Trophoblast cell (in vitro differentiated cells and primary cell): ENCODE data around the gene MRPL4.
"Not testable (repeated sequence)": the region's sequence is repeated elsewhere in the genome, so short reads cannot be mapped to it uniquely, and the experiment has no call there.

Experiments
- DNase-seq, 2 donors: peaks; one replicate each; pipeline ENCODE4 v3.0.0-alpha.2; 2016
- H2AFZ ChIP-seq: 2 replicates; pipeline ENCODE4 v1.6.1; 2013; ENCODE audit warnings: low read length, moderate library complexity, mild to moderate bottlenecking; ENCODE audit not compliant: insufficient read depth, poor library complexity
- H2AK5ac ChIP-seq: 2 replicates; pipeline ENCODE4 v1.6.1; 2013; ENCODE audit warnings: mild to moderate bottlenecking, low read length
- H2BK120ac ChIP-seq: 2 replicates; pipeline ENCODE4 v1.6.1; 2013; ENCODE audit warnings: low read length, mild to moderate bottlenecking, moderate library complexity; ENCODE audit not compliant: insufficient read depth, poor library complexity
- H2BK12ac ChIP-seq: 2 replicates; pipeline ENCODE4 v1.6.1; 2013; ENCODE audit warnings: mild to moderate bottlenecking, low read length, moderate library complexity
- H2BK5ac ChIP-seq: 2 replicates; pipeline ENCODE4 v1.6.1; 2013; ENCODE audit warnings: low read length, low read depth, moderate library complexity, mild to moderate bottlenecking; ENCODE audit not compliant: poor library complexity
- H3K14ac ChIP-seq: 2 replicates; pipeline ENCODE4 v1.6.1; 2013; ENCODE audit warnings: mild to moderate bottlenecking, low read length
- H3K18ac ChIP-seq: 2 replicates; pipeline ENCODE4 v1.6.1; 2013; ENCODE audit warnings: mild to moderate bottlenecking, low read length
- H3K23ac ChIP-seq: 2 replicates; pipeline ENCODE4 v1.6.1; 2013; ENCODE audit warnings: low read length
- H3K27ac ChIP-seq: 2 replicates; pipeline ENCODE4 v1.5.1; 2013; ENCODE audit warnings: low read depth, mild to moderate bottlenecking, inconsistent platforms, low read length, moderate library complexity
- H3K27me3 ChIP-seq: 2 replicates; pipeline ENCODE4 v1.6.1; 2013; ENCODE audit warnings: inconsistent platforms, mild to moderate bottlenecking, low read length, moderate library complexity; ENCODE audit not compliant: insufficient read depth
- H3K36me3 ChIP-seq, 2 experiments: 1 replicate in 1 of 2; 2 replicates in 1 of 2; pipeline ENCODE4 v1.6.1; 2013; ENCODE audit warnings: low read length in 2 of 2, mild to moderate bottlenecking in 2 of 2, moderate library complexity in 1 of 2; ENCODE audit not compliant: insufficient read depth in 2 of 2, control insufficient read depth in 1 of 2
- H3K4ac ChIP-seq: 2 replicates; pipeline ENCODE4 v1.6.1; 2013; ENCODE audit warnings: low read depth, mild to moderate bottlenecking, low read length, moderate library complexity
- H3K4me1 ChIP-seq, 2 experiments: 1 replicate in 1 of 2; 2 replicates in 1 of 2; pipeline ENCODE4 v1.6.1; 2013; ENCODE audit warnings: low read length in 2 of 2, mild to moderate bottlenecking in 2 of 2, moderate library complexity in 1 of 2; ENCODE audit not compliant: insufficient read depth in 2 of 2, control insufficient read depth in 1 of 2
- H3K4me2 ChIP-seq: 2 replicates; pipeline ENCODE4 v1.6.1; 2013; ENCODE audit warnings: inconsistent platforms, mild to moderate bottlenecking, low read length, moderate library complexity
- H3K4me3 ChIP-seq: 2 replicates; pipeline ENCODE4 v1.5.1; 2013; ENCODE audit warnings: mild to moderate bottlenecking, low read depth, low read length, inconsistent platforms
- H3K79me1 ChIP-seq: one replicate; pipeline ENCODE4 v1.6.1; 2013; ENCODE audit warnings: low read length
- H3K79me2 ChIP-seq: 2 replicates; pipeline ENCODE4 v1.6.1; 2013; ENCODE audit warnings: low read length, mild to moderate bottlenecking; ENCODE audit not compliant: control insufficient read depth, insufficient read depth, poor library complexity
- H3K9ac ChIP-seq: 2 replicates; pipeline ENCODE4 v1.6.1; 2013; ENCODE audit warnings: mild to moderate bottlenecking, low read length
- H3K9me3 ChIP-seq: 2 replicates; pipeline ENCODE4 v1.6.1; 2013; ENCODE audit warnings: low read depth, mild to moderate bottlenecking, control low read depth, inconsistent platforms, low read length; ENCODE audit not compliant: insufficient read depth
- H4K12ac ChIP-seq: 2 replicates; pipeline ENCODE4 v1.6.1; 2013; ENCODE audit warnings: low read depth, mild to moderate bottlenecking, low read length, moderate library complexity
- H4K8ac ChIP-seq: 2 replicates; pipeline ENCODE4 v1.6.1; 2013; ENCODE audit warnings: low read depth, mild to moderate bottlenecking, low read length, moderate library complexity
- H4K91ac ChIP-seq: one replicate; pipeline ENCODE4 v1.6.1; 2013; ENCODE audit warnings: low read depth, mild to moderate bottlenecking, low read length, moderate library complexity
- WGBS: extraction: QIAGEN DNeasy Blood & Tissue Kit; methylation state at CpG from one replicate; pipeline ENCODE4 v1.1.7; 2013; ENCODE audit warnings: missing lambda C conversion rate; ENCODE audit not compliant: insufficient read length, insufficient coverage; ENCODE audit errors: extremely low coverage; 5-methylcytosine and 5-hydroxymethylcytosine counted together

MRPL4 gene

GRCh38 chr19:10235003-10235402 lies 17.0 kb upstream of the MRPL4 start:
- Histone ChIP-seq H3K14ac (no peak overlapping the region), H3K4me3 (no peak overlapping the region), H4K8ac (no peak overlapping the region), H3K4ac (no peak overlapping the region), H3K27me3 (no peaks in the 10 kb centered on the region), H3K23ac (no peak overlapping the region), H3K9ac (no peak overlapping the region), H2BK5ac (no peak overlapping the region), H3K4me2 (no peak overlapping the region), H4K91ac (no peak overlapping the region), H4K12ac (no peak overlapping the region), H3K79me1 (peaks cover 10% of the 10 kb centered on the region), H2BK12ac (no peak overlapping the region), H3K9me3 (no peaks in the 10 kb centered on the region), H2AK5ac (no peak overlapping the region), H3K79me2 (peaks cover 10% of the 10 kb centered on the region), H3K4me1 (peaks cover 7 to 9% of the 10 kb centered on the region in 2 experiments), H2AFZ (no peak overlapping the region), H2BK120ac (no peak overlapping the region), H3K27ac (no peak overlapping the region), H3K36me3 (no peaks in the 10 kb centered on the region), H3K18ac (no peak overlapping the region)
- no peak for DNase-seq
- no CpG with 5 or more reads among the region's 4 CpGs for WGBS

- H2BK5ac ChIP-seq, H3K4ac ChIP-seq, H4K91ac ChIP-seq, H3K79me1 ChIP-seq, H3K23ac ChIP-seq, H3K27me3 ChIP-seq, H3K18ac ChIP-seq, H3K4me3 ChIP-seq, H3K9ac ChIP-seq, H3K9me3 ChIP-seq, H2AFZ ChIP-seq, H3K14ac ChIP-seq, H4K12ac ChIP-seq, DNase-seq, H2AK5ac ChIP-seq, H4K8ac ChIP-seq, H3K36me3 ChIP-seq, H3K4me1 ChIP-seq, H3K79me2 ChIP-seq, H2BK120ac ChIP-seq, H3K27ac ChIP-seq, H3K4me2 ChIP-seq, H2BK12ac ChIP-seq: not testable (repeated sequence)
- no CpG with 5 or more reads among the region's 7 CpGs for WGBS
Observed at GRCh38 chr19:10235409-10235808, 16.6 kb upstream of the MRPL4 start.

GRCh38 chr19:10237702-10238101 lies 14.3 kb upstream of the MRPL4 start:
- Histone ChIP-seq H4K12ac (no peak overlapping the region), H2BK5ac (no peak overlapping the region), H4K8ac (no peak overlapping the region), H3K27me3 (no peaks in the 10 kb centered on the region), H3K9me3 (no peaks in the 10 kb centered on the region), H3K4ac (no peak overlapping the region), H2BK120ac (no peak overlapping the region), H3K18ac (no peak overlapping the region), H3K9ac (no peak overlapping the region), H3K23ac (no peak overlapping the region), H3K4me1 (peaks cover 7 to 8% of the 10 kb centered on the region in 2 experiments), H4K91ac (no peak overlapping the region), H2AFZ (no peak overlapping the region), H3K14ac (no peak overlapping the region), H3K4me2 (no peak overlapping the region), H2BK12ac (no peak overlapping the region), H3K36me3 (no peaks in the 10 kb centered on the region), H3K79me1 (no peaks in the 10 kb centered on the region), H3K4me3 (no peak overlapping the region), H2AK5ac (no peak overlapping the region), H3K79me2 (no peaks in the 10 kb centered on the region), H3K27ac (no peak overlapping the region)
- WGBS: no CpG with 5 or more reads among the region's 6 CpGs
- no peak for DNase-seq

- no peak overlapping the region for H4K91ac ChIP-seq
- no peak overlapping the region for H3K4ac ChIP-seq
- no peak overlapping the region for H3K4me3 ChIP-seq
- no peak overlapping the region for H2BK12ac ChIP-seq
- H3K9ac ChIP-seq: no peak overlapping the region
- H2BK5ac ChIP-seq: no peak overlapping the region
- H3K14ac ChIP-seq: no peak overlapping the region
- no CpG with 5 or more reads among the region's 12 CpGs for WGBS
- no peaks in the 10 kb centered on the region for H3K9me3 ChIP-seq
- no peaks in the 10 kb centered on the region for H3K27me3 ChIP-seq
- H3K23ac ChIP-seq: no peak overlapping the region
- no peak overlapping the region for H4K12ac ChIP-seq
- H2BK120ac ChIP-seq: no peak overlapping the region
- no peak overlapping the region for H2AK5ac ChIP-seq
- no peaks in the 10 kb centered on the region for H3K36me3 ChIP-seq
- no peaks in the 10 kb centered on the region for H3K79me1 ChIP-seq
- DNase-seq: no peak
- H3K18ac ChIP-seq: no peak overlapping the region
- H3K4me1 ChIP-seq: peaks cover 7 to 9% of the 10 kb centered on the region in 2 experiments
- H3K79me2 ChIP-seq: no peaks in the 10 kb centered on the region
- H3K4me2 ChIP-seq: no peak overlapping the region
- H2AFZ ChIP-seq: no peak overlapping the region
- no peak overlapping the region for H4K8ac ChIP-seq
- no peak overlapping the region for H3K27ac ChIP-seq
Observed at GRCh38 chr19:10238172-10238783, 13.7 kb upstream of the MRPL4 start.
